ENCODE data around the gene ZNF280D. TPM values are rescaled to one million over a fixed set of nuclear protein-coding genes. Genes with fewer than 3 reads are reported as not detected.

The ZNF280D gene
- total and polyA plus RNA-seq, 2 of the 4 experiments (the other 2 are of a cell fraction) = 8.3 to 21.0 TPM

- DNase-seq = peak; percentile 35
- CTCF ChIA-PET = no interaction called here
- TF ChIP-seq NFE2L2 (IDR thresholded peaks at IDR 0.05; ENCODE audit: low read depth, low read length) (no peak), RAD21 (IDR thresholded peaks at IDR 0.05; ENCODE audit: low read length) (no peak), POLR2A (IDR thresholded peaks at IDR 0.05; ENCODE audit: low read depth, low read length) (no peak), CTCF (conservative IDR thresholded peaks at IDR 0.05; ENCODE audit: low read depth, low read length) (no peak), SMC3 (IDR thresholded peaks at IDR 0.05; ENCODE audit: low read depth, low read length) (no peak), RFX5 (IDR thresholded peaks at IDR 0.05; ENCODE audit: low read depth, low read length) (no peak), BHLHE40 (IDR thresholded peaks at IDR 0.05; ENCODE audit: low read depth, low read length) (no peak), MAZ (IDR thresholded peaks at IDR 0.05; ENCODE audit: borderline replicate concordance, low read depth, low read length) (no peak), ELK1 (IDR thresholded peaks at IDR 0.05; ENCODE audit: borderline replicate concordance, low read depth, low read length) (no peak), CEBPB (IDR thresholded peaks at IDR 0.05; ENCODE audit: low read depth, low read length) (no peak), RCOR1 (IDR thresholded peaks at IDR 0.05; ENCODE audit: insufficient replicate concordance, low read length) (no peak), MXI1 (IDR thresholded peaks at IDR 0.05; ENCODE audit: borderline replicate concordance, low read depth, low read length) (no peak), CHD1 (IDR thresholded peaks at IDR 0.05; ENCODE audit: low read depth, low read length) (no peak), FOS (IDR thresholded peaks at IDR 0.05; ENCODE audit: low read depth, low read length) (no peak), USF2 (IDR thresholded peaks at IDR 0.05; ENCODE audit: low read depth, low read length) (no peak)
- H3K4me1 ChIP-seq (ENCODE audit: control insufficient read depth, insufficient read depth, low read length) = peaks cover 2% of the 10 kb centered on the region; the same call in 1 of the 2 replicates
- no peaks in the 10 kb centered on the region for H3K27me3 ChIP-seq (ENCODE audit: control insufficient read depth, insufficient read depth, low read length)
- H4K20me1 ChIP-seq (ENCODE audit: insufficient read depth, low read length) = no peaks in the 10 kb centered on the region
- no peak overlapping the region for H2AK9ac ChIP-seq (replicated peaks; ENCODE audit: low read depth, low read length, poor library complexity)
- H2AK5ac ChIP-seq (ENCODE audit: low read depth, low read length) = no peak overlapping the region
- no peaks in the 10 kb centered on the region for H3K9me3 ChIP-seq (ENCODE audit: control insufficient read depth, insufficient read depth, low read length)
- peaks cover 6% of the 10 kb centered on the region for H3K36me3 ChIP-seq (ENCODE audit: control insufficient read depth, insufficient read depth, low read length)
- H3K9ac ChIP-seq (ENCODE audit: low read depth, low read length) = no peak overlapping the region
- H4K5ac ChIP-seq (ENCODE audit: low read depth, low read length) = no peak overlapping the region
- peaks cover 2 to 5% of the 10 kb centered on the region in 2 experiments; a peak in 2 of 4 replicates for H3K79me1 ChIP-seq (ENCODE audit: low read depth in 1 of 2, low read length in 2 of 2)
- H2AFZ ChIP-seq (replicated peaks; ENCODE audit: low read length, poor library complexity) = no peak overlapping the region
- H4K8ac ChIP-seq (ENCODE audit: low read depth in 2 of 2, low read length in 2 of 2) = no peak overlapping the region
- no CpG with 5 or more reads among the region's 3 CpGs for WGBS, 2 experiments (ENCODE audit: extremely low coverage in 2 of 2, insufficient read length in 1 of 2)
- ATAC-seq (ENCODE audit: low read depth) = peak; percentile 87
- BruUV-seq (replicated peaks) = no TSS peak
- no peak overlapping the region for H3K18ac ChIP-seq (ENCODE audit: low read depth, low read length)
- H2BK20ac ChIP-seq (ENCODE audit: low read depth, low read length) = no peak overlapping the region
- dilution Hi-C loops (cut with HindIII; ENCODE audit: low sequenced_read_pairs, unreplicated experiment) (no loop called here), intact Hi-C loops (cut with micrococcal nuclease) (no loop called here), in situ Hi-C loops (cut with MboI; ENCODE audit: low sequenced_read_pairs) (no loop called here)
- no peaks in the 10 kb centered on the region for H3K9me1 ChIP-seq (ENCODE audit: insufficient read depth, low read length)
- POLR2A ChIA-PET (ENCODE audit: unreplicated experiment) = interaction anchor here (0.6 kb wide), 1 partner anchor 115 kb away, joined by 4 read pairs; no protein-coding TSS in a partner anchor
- no peak overlapping the region for H3K56ac ChIP-seq (ENCODE audit: extremely low read depth, insufficient read depth, low read length)
- H3K4me3 ChIP-seq (ENCODE audit: insufficient read depth, low read depth, low read length) = no peak overlapping the region
- H4K91ac ChIP-seq (ENCODE audit: insufficient read depth, low read depth, low read length) = no peak overlapping the region
- H3K14ac ChIP-seq (replicated peaks; ENCODE audit: low read depth, low read length) = no peak overlapping the region
- H3K27ac ChIP-seq (ENCODE audit: insufficient read depth, low read length) = no peak overlapping the region
- H2BK120ac ChIP-seq (ENCODE audit: low read depth, low read length) = no peak overlapping the region
- H3K4ac ChIP-seq (ENCODE audit: low read depth, low read length) = no peak overlapping the region
- H2BK15ac ChIP-seq (ENCODE audit: low read depth, low read length) = no peak overlapping the region
- H2BK5ac ChIP-seq (ENCODE audit: low read depth, low read length, poor library complexity, severe bottlenecking) = peak overlapping the region; percentile 15
- peak overlapping the region; percentile 53; the same call in 1 of the 2 replicates for H3K4me2 ChIP-seq (ENCODE audit: low read depth, low read length)
- no peak overlapping the region for H3K23ac ChIP-seq (ENCODE audit: low read depth, low read length)
Observed at GRCh38 chr15:56693761-56694160, 39.5 kb downstream of the ZNF280D start.
